A549 (cell line): Measurements from ENCODE around the gene PNMA3. TPM values are rescaled to one million over a fixed set of nuclear protein-coding genes. Genes with fewer than 3 reads are reported as not detected.

Experiments used
- ATAC-seq, 2 experiments: fragments of 200-7000 bp in 1 of 2; fragments of >200 bp in 1 of 2; cut with Nextera tagmentation in 1 of 2; cut with Tn5 transposase in 1 of 2; 3 replicates each; pipeline versions ENCODE4 v1.8.0 to v1.9.1; 2018 to 2020; ENCODE audit warnings: mild to moderate bottlenecking in 1 of 2, moderate library complexity in 1 of 2
- CTCF ChIA-PET: fragments of 300-600 bp; sonication (Branson Sonifier 250); formaldehyde crosslinking; extraction: SDS; loops from one replicate; lab custom pipeline; 2021; ENCODE audit warnings: antibody characterized with exemption, inconsistent platforms; lab: Yijun Ruan, JAX
- POLR2A ChIA-PET: fragments of 350-600 bp; formaldehyde crosslinking; extraction: SDS; loops from one replicate; lab custom pipeline; 2021; ENCODE audit warnings: antibody characterized with exemption, inconsistent platforms; lab: Yijun Ruan, JAX
- DNase-seq, 2 experiments: peaks; one replicate each; pipeline versions ENCODE4 v3.0.0 to v3.0.0-alpha.2; 2011 to 2016; ENCODE audit warnings: low read depth in 1 of 2, low spot score in 1 of 2
- FAIRE-seq: peaks from 2 replicates; lab custom pipeline; 2011; peaks lifted over from hg19 to GRCh38; lab: Jason Lieb, UNC
- H3K27ac ChIP-seq, 2 experiments: fragments of >200 bp; sonication (Bioruptor Twin); formaldehyde crosslinking; 3 replicates each; pipeline ENCODE4 v1.5.1; 2016 to 2017
- H3K4me1 ChIP-seq: fragments of >200 bp; sonication (Bioruptor Twin); formaldehyde crosslinking; 3 replicates; pipeline ENCODE4 v1.6.1; 2016
- H3K4me2 ChIP-seq: fragments of >200 bp; sonication (Bioruptor Twin); formaldehyde crosslinking; 3 replicates; pipeline ENCODE4 v1.6.1; 2016
- H3K4me3 ChIP-seq: fragments of >200 bp; sonication (Bioruptor Twin); formaldehyde crosslinking; 3 replicates; pipeline ENCODE4 v1.5.1; 2016
- H3K9me3 ChIP-seq: fragments of >200 bp; sonication (Bioruptor Twin); formaldehyde crosslinking; 3 replicates; pipeline ENCODE4 v1.6.1; 2016
- BHLHE40 ChIP-seq: IDR thresholded peaks from 2 replicates; pipeline ENCODE4 v1.6.1; 2012; ENCODE audit warnings: low read depth, low read length, inconsistent platforms
- CBX2 ChIP-seq: fragments of 200-600 bp; sonication (generic); IDR thresholded peaks from 2 replicates; pipeline ENCODE4 v1.6.1; 2016; ENCODE audit warnings: low read depth, mild to moderate bottlenecking, borderline replicate concordance
- CEBPB ChIP-seq, 2 experiments: fragments of >200 bp in 1 of 2; sonication (Bioruptor Twin) in 1 of 2; formaldehyde crosslinking in 1 of 2; IDR thresholded peaks; 2 replicates each; pipeline ENCODE4 v1.6.1; 2012 to 2016
- CHD2 ChIP-seq: fragments of 150-350 bp; IDR thresholded peaks from 2 replicates; pipeline ENCODE4 v1.6.1; 2014; ENCODE audit warnings: low read length; ENCODE audit not compliant: partially characterized antibody
- CTCF ChIP-seq: fragments of >200 bp; sonication (Bioruptor Twin); formaldehyde crosslinking; IDR thresholded peaks from 3 replicates; pipeline ENCODE4 v1.5.1; 2016
- E2F6 ChIP-seq: IDR thresholded peaks from 2 replicates; pipeline ENCODE4 v1.6.1; 2012; ENCODE audit warnings: low read depth, borderline replicate concordance
- FOSL2 ChIP-seq, 2 experiments: fragments of 450-650 bp in 1 of 2; fragments of >200 bp in 1 of 2; sonication (Bioruptor Twin) in 1 of 2; formaldehyde crosslinking; IDR thresholded peaks; 2 replicates each; pipeline versions ENCODE4 v1.5.0 to v1.6.1; 2016 to 2020; ENCODE audit warnings: mild to moderate bottlenecking in 1 of 2, moderate library complexity in 1 of 2
- HOXB13 ChIP-seq: fragments of 250-450 bp; sonication (Bioruptor Pico); IDR thresholded peaks from 2 replicates; pipeline ENCODE4 v1.5.0; 2020; ENCODE audit warnings: low read depth, mild to moderate bottlenecking, moderate library complexity
- JUN ChIP-seq, 2 experiments: fragments of >200 bp; sonication (Bioruptor Twin); formaldehyde crosslinking; IDR thresholded peaks; 2 replicates in 1 of 2; 3 replicates in 1 of 2; pipeline ENCODE4 v1.6.1; 2016 to 2017
- KDM1A ChIP-seq: fragments of 200-600 bp; sonication (generic); IDR thresholded peaks from 2 replicates; pipeline ENCODE4 v1.6.1; 2016; ENCODE audit warnings: low read depth, mild to moderate bottlenecking
- MAFK ChIP-seq: fragments of 450-650 bp; IDR thresholded peaks from 2 replicates; pipeline ENCODE4 v1.6.1; 2014; ENCODE audit not compliant: partially characterized antibody
- MAX ChIP-seq: IDR thresholded peaks from 2 replicates; pipeline ENCODE4 v1.6.1; 2012
- MYC ChIP-seq: IDR thresholded peaks from 2 replicates; pipeline ENCODE4 v1.6.1; 2012; ENCODE audit warnings: mild to moderate bottlenecking, inconsistent platforms, low read length, improper control_type of control experiment, borderline replicate concordance
- RAD21 ChIP-seq, 2 experiments: fragments of >200 bp in 1 of 2; sonication (Bioruptor Twin) in 1 of 2; formaldehyde crosslinking in 1 of 2; IDR thresholded peaks in 1 of 2; conservative IDR thresholded peaks in 1 of 2; 2 replicates in 1 of 2; 3 replicates in 1 of 2; pipeline ENCODE4 v1.6.1; 2012 to 2018; ENCODE audit warnings: inconsistent platforms in 1 of 2
- RARB ChIP-seq: fragments of 250-450 bp; sonication (Bioruptor Pico); IDR thresholded peaks from 2 replicates; pipeline ENCODE4 v1.8.0; 2021; ENCODE audit warnings: mild to moderate bottlenecking, moderate library complexity
- REST ChIP-seq: fragments of 200-600 bp; sonication (generic); IDR thresholded peaks from 2 replicates; pipeline ENCODE4 v1.6.1; 2016; ENCODE audit warnings: antibody characterized with exemption, mild to moderate bottlenecking, moderate library complexity
- RFX5 ChIP-seq: fragments of 450-650 bp; IDR thresholded peaks from 2 replicates; pipeline ENCODE4 v1.7.1; 2014; ENCODE audit warnings: antibody characterized with exemption, mild to moderate bottlenecking, moderate library complexity
- SMC3 ChIP-seq: fragments of >200 bp; sonication (Bioruptor Twin); formaldehyde crosslinking; IDR thresholded peaks from 3 replicates; pipeline ENCODE4 v1.6.1; 2018; ENCODE audit warnings: inconsistent platforms
- USF2 ChIP-seq: fragments of 450-650 bp; IDR thresholded peaks from 2 replicates; pipeline ENCODE4 v1.6.1; 2014; ENCODE audit warnings: antibody characterized with exemption
- ZC3H11A ChIP-seq: fragments of 450-650 bp; IDR thresholded peaks from 2 replicates; pipeline ENCODE4 v1.6.1; 2014; ENCODE audit warnings: antibody characterized with exemption, mild to moderate bottlenecking
- WGBS: methylation state at CpG from one replicate; pipeline ENCODE4 v1.1.6; 2017; ENCODE audit errors: missing lambda C conversion rate; 5-methylcytosine and 5-hydroxymethylcytosine counted together
- polyA plus RNA-seq, 4 experiments: library from polyadenylated mRNA; depleted of rRNA in 3 of 4; stranded (reverse); fragments of >200 nt; fragmentation: RNase III in 1 of 4; extraction: RNeasy Plus Mini Kit Qiagen cat#74134 plus additional on column Dnase treatment in 1 of 4; gene quantifications; 2 replicates in 3 of 4; 3 replicates in 1 of 4; pipeline ENCODE4 v1.2.3, GENCODE V29; 2011 to 2017

PNMA3 gene
- polyA plus RNA-seq, 2 of the 4 experiments (the other 2 are of a cell fraction): 0.08 to 0.26 TPM

- no peak for FAIRE-seq
- ChIA-PET POLR2A (no interaction called here), CTCF (interaction anchor here (0.7 to 3.4 kb wide), 53 partner anchors 10 to 915 kb away, joined by 3 to 32 read pairs (median 4); partner anchors contain the start of genes HAUS7 and TREX2)
- peak; percentile 55 to 77 for DNase-seq
- Histone ChIP-seq H3K27ac (peak overlapping the region in 1 of 2 experiments; percentile 44; a peak in 2 of 6 replicates), H3K9me3 (no peaks in the 10 kb centered on the region; the same call in 2 of the 3 replicates), H3K4me1 (no peaks in the 10 kb centered on the region), H3K4me2 (peak overlapping the region; percentile 77), H3K4me3 (peak overlapping the region; percentile 34; the same call in 2 of the 3 replicates)
- ATAC-seq: peak; percentile 80 to 90
- TF ChIP-seq MAFK: no peak
- TF ChIP-seq USF2: no peak
- no peak for TF ChIP-seq BHLHE40
- TF ChIP-seq RARB: no peak
- TF ChIP-seq CTCF: peak; percentile 80
- no peak for TF ChIP-seq JUN (IDR thresholded peaks at IDR 0.05)
- TF ChIP-seq E2F6: no peak
- TF ChIP-seq MYC: no peak
- TF ChIP-seq FOSL2 (IDR thresholded peaks at IDR 0.05): no peak
- no peak for TF ChIP-seq FOSL2 (CRISPR knock-in tag; IDR thresholded peaks at IDR 0.05)
- TF ChIP-seq CEBPB (IDR thresholded peaks at IDR 0.05): no peak
- TF ChIP-seq HOXB13 (CRISPR knock-in tag): no peak
- TF ChIP-seq MAX: no peak
- no peak for TF ChIP-seq CHD2
- peak; percentile 89 for TF ChIP-seq SMC3
- TF ChIP-seq RFX5: no peak
- no peak for TF ChIP-seq KDM1A
- TF ChIP-seq REST: no peak
- no peak for TF ChIP-seq CBX2
- peak; percentile 88 to 97 for TF ChIP-seq RAD21 (conservative IDR thresholded peaks at IDR 0.05 in 1 of 2, IDR thresholded peaks at IDR 0.05 in 1 of 2)
- TF ChIP-seq ZC3H11A: no peak
- 59% methylated on average over 33 of the region's 64 CpGs for WGBS
Measured at GRCh38 chrX:153032397-153033118, 23.7 kb upstream of the PNMA3 start.
